ENCODE measurements around the gene TSEN15. TPM values are rescaled to one million over a fixed set of nuclear protein-coding genes. Genes with fewer than 3 reads are reported as not detected.

Gene TSEN15
- total RNA-seq, 3 donors from 2014 or later: 6.7 to 21.2 (median 13.5) TPM

DNA sequence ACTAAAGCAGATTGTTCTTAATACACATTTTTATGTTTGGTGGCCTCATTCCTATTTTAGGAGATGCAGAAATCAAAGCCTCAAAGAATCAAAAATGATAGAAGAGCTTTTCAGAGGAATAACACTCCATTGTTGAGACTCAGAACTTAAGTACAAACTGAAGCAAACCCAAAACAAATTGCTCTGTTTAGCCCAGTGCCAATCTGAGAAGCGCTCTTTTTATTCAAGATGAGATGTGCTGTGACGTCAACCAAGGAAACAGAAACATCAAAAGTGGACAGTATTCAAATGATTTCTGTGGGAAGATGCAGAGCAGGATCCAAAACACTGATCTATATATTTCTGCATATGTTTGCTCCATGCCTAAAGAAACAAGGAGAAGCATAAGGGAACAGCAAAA lies 32.0 kb upstream of the TSEN15 start:
- DNase-seq (no peak), ATAC-seq (no peak)
- Histone ChIP-seq H3K4me1 (ENCODE audit: low read depth) (no peaks in the 10 kb centered on the region), H3K9me3 (no peaks in the 10 kb centered on the region), H3K36me3 (ENCODE audit: low read depth) (no peaks in the 10 kb centered on the region), H3K4me3 (no peak overlapping the region)
- TF ChIP-seq, protein P1, sequence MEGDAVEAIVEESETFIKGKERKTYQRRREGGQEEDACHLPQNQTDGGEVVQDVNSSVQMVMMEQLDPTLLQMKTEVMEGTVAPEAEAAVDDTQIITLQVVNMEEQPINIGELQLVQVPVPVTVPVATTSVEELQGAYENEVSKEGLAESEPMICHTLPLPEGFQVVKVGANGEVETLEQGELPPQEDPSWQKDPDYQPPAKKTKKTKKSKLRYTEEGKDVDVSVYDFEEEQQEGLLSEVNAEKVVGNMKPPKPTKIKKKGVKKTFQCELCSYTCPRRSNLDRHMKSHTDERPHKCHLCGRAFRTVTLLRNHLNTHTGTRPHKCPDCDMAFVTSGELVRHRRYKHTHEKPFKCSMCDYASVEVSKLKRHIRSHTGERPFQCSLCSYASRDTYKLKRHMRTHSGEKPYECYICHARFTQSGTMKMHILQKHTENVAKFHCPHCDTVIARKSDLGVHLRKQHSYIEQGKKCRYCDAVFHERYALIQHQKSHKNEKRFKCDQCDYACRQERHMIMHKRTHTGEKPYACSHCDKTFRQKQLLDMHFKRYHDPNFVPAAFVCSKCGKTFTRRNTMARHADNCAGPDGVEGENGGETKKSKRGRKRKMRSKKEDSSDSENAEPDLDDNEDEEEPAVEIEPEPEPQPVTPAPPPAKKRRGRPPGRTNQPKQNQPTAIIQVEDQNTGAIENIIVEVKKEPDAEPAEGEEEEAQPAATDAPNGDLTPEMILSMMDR (IDR thresholded peaks at IDR 0.05): no peak
- intact Hi-C loops (cut with DNase I, micrococcal nuclease): no loop called here

DNA sequence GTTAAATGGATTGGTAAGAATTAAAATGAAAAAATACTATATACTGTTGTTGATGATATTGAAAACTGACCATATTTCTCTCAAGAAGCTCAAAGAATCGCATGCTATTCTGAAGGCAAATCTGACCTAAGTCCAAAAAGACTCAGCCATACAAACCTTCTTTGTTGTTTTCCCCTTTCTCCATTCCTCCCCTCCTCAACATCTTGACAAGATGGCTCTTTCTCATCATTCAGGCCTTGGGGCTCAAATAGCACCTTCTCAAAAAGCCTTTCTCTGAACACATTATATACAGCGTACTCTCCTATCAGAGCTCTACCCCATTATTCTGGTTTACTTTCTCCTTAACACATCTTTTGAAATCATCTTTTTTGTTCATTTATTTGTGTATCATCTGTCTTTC lies 31.2 kb upstream of the TSEN15 start:
- DNase-seq: no peak
- Histone ChIP-seq H3K4me3 (no peak overlapping the region), H3K36me3 (ENCODE audit: low read depth) (no peaks in the 10 kb centered on the region), H3K4me1 (ENCODE audit: low read depth) (no peaks in the 10 kb centered on the region), H3K9me3 (no peaks in the 10 kb centered on the region)
- TF ChIP-seq, protein P1 (IDR thresholded peaks at IDR 0.05): no peak
- ATAC-seq: no peak
- intact Hi-C loops (cut with DNase I, micrococcal nuclease): no loop called here

DNA sequence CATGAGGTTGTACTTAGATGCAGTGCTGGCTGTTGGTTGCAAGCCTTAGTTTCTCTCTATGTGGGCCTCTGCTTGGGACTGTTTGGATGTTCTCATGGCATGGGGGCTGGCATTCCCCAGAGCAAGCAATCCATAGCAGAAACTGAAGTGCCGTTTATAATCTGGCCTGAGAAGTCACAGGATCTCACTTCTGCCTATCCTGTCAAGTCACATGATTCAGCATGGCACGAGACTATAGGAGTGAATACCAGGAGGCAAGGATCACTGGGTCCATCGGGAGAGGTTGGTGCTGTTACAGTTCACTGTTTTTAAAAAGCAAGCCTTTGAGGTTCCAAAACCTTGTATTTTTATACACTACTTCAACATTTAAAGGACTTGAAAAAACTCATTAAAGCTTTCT lies 30.7 kb upstream of the TSEN15 start:
- H3K4me3 ChIP-seq: no peak overlapping the region
- ATAC-seq (no peak), DNase-seq (no peak)
- no peaks in the 10 kb centered on the region for H3K4me1 ChIP-seq (ENCODE audit: low read depth)
- intact Hi-C loops (cut with DNase I, micrococcal nuclease): no loop called here
- no peaks in the 10 kb centered on the region for H3K36me3 ChIP-seq (ENCODE audit: low read depth)
- H3K9me3 ChIP-seq: no peaks in the 10 kb centered on the region
- TF ChIP-seq, protein P1 (IDR thresholded peaks at IDR 0.05): no peak

DNA sequence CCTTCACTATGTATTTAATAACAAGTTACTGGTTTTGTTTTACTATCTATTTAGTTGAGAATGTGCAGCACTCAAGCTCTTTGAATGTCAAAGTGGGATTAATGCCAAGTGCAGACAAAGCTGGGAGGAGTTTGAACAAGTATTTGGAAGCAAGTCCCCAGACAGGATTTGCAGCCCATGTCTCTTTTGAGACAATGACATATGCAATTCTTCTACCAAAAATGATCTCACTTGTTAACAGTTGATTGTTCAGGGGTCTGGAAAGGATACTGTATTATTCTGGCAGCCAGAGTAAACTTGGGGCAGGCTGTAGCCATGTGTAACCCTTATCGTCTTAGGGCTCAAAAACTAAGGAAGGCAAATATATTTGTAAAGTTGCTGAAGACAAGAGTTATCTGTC lies 29.8 kb upstream of the TSEN15 start:
- intact Hi-C loops (cut with DNase I, micrococcal nuclease): no loop called here
- ATAC-seq (no peak), DNase-seq (no peak)
- Histone ChIP-seq H3K4me1 (ENCODE audit: low read depth) (no peaks in the 10 kb centered on the region), H3K9me3 (no peaks in the 10 kb centered on the region), H3K36me3 (ENCODE audit: low read depth) (no peaks in the 10 kb centered on the region), H3K4me3 (no peak overlapping the region)
- TF ChIP-seq, protein P1 (IDR thresholded peaks at IDR 0.05): no peak

DNA sequence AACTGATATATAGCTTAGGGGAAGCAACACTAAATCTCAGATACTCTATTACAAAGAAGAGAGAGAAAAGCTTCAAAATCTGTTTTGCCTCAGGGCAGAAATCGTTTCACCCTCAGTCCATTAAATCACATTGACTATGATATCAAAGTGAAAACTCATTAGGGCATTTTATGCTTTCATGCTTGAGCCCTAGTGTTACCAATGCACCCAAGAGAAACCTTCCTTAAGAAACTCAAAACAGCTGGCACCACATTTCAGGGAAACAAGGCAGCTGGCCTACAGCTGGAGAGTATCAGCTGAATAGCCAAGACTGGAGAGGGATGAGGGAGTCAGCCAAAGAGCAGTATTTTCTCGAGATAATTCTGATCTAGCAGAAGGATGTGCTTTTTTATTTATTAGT lies 28.9 kb upstream of the TSEN15 start:
- Histone ChIP-seq H3K36me3 (ENCODE audit: low read depth) (no peaks in the 10 kb centered on the region), H3K4me3 (no peak overlapping the region), H3K4me1 (ENCODE audit: low read depth) (no peaks in the 10 kb centered on the region), H3K9me3 (no peaks in the 10 kb centered on the region)
- no peak for ATAC-seq
- intact Hi-C loops (cut with DNase I, micrococcal nuclease): no loop called here
- DNase-seq: no peak
- TF ChIP-seq, protein P1 (IDR thresholded peaks at IDR 0.05): no peak

DNA sequence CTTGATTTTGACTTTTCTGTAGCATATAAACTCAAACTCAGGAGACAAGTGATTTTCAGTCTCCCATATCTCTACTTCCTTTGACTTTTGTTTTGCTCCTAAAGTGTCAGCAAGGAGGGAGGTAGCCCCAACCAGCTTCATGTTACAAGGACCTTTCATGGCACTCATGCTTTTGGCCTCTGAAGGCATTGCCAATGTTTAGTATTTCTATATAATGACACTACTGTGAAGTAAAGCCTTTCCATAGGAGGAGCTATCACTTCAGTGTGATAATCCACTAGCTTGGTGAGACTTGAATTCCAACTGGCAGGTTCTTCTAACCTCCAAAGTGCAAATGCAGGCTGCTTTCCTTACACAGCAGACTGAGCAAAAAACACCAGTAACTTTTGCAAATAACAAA lies 28.4 kb upstream of the TSEN15 start:
- no peaks in the 10 kb centered on the region for H3K9me3 ChIP-seq
- DNase-seq (no peak), ATAC-seq (no peak)
- TF ChIP-seq, protein P1 (IDR thresholded peaks at IDR 0.05): no peak
- no peaks in the 10 kb centered on the region for H3K4me1 ChIP-seq (ENCODE audit: low read depth)
- no peak overlapping the region for H3K4me3 ChIP-seq
- H3K36me3 ChIP-seq (ENCODE audit: low read depth): no peaks in the 10 kb centered on the region
- intact Hi-C loops (cut with DNase I, micrococcal nuclease): no loop called here

Data from mucosa of descending colon (tissue), 3 donors.